ENCODE data around the gene XRCC5. TPM values are rescaled to one million over a fixed set of nuclear protein-coding genes. Genes with fewer than 3 reads are reported as not detected.
"Not testable (repeated sequence)": the region's sequence is repeated elsewhere in the genome, so short reads cannot be mapped to it uniquely, and the experiment has no call there.

Gene XRCC5
- total RNA-seq, 4 donors from 2014 or later, result 87.3 to 202 (median 170) TPM

GRCh38 chr2:216201692-216202306 is 92.7 kb downstream of the XRCC5 start:
- no peak for TF ChIP-seq CTCF (IDR thresholded peaks at IDR 0.05)
- TF ChIP-seq POLR2A (IDR thresholded peaks at IDR 0.05), result no peak
- H3K27ac ChIP-seq, result no peak overlapping the region
- intact Hi-C loops (cut with DNase I), result no loop called here
- no peak overlapping the region for H3K4me3 ChIP-seq
- no peak for DNase-seq
- H3K27me3 ChIP-seq, result no peaks in the 10 kb centered on the region
- 71 to 92% methylated on average over 3 of the region's 3 CpGs for WGBS, 2 donors
- H3K9me3 ChIP-seq, result no peaks in the 10 kb centered on the region
- no peaks in the 10 kb centered on the region for H3K4me1 ChIP-seq
- H3K36me3 ChIP-seq, result peaks cover 12 to 100% (median 50%) of the 10 kb centered on the region in 3 donors

DNA sequence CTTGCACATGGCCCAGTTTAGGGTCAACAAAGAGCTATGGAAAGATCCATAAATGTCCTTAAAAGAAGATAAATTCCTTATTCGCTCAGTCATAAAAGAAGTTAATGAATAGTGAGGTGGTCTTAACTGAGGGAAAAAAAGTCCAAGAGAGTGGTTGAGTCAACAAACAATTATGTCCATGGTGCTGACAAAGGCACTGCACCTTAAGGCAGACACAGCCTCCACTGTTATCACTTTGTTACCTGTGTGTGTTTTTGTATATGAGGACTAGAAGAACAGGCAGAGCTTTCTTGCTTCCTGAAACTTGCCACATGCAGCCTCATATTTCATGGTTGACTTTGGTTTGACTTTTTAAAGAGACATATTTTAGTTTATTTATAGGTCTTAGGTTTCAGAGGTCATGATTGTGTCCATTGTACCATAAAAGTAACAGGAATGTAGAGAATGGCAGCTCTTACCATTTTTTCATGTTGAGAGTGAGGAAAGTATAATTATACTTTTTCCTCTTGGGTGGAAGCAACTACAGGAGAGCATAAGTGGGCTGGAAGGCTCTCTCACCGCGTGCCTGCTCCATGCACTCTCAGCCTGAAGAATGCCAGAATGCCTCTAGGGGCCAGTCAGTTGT is 93.6 kb downstream of the XRCC5 start:
- no peak for TF ChIP-seq POLR2A (IDR thresholded peaks at IDR 0.05)
- no peak for TF ChIP-seq CTCF (IDR thresholded peaks at IDR 0.05)
- intact Hi-C loops (cut with DNase I), result no loop called here
- DNase-seq, result no peak
- Histone ChIP-seq H3K36me3 (peaks cover 12 to 100% (median 56%) of the 10 kb centered on the region in 3 donors), H3K4me3 (no peak overlapping the region), H3K27me3 (no peaks in the 10 kb centered on the region), H3K4me1 (no peaks in the 10 kb centered on the region), H3K9me3 (no peaks in the 10 kb centered on the region), H3K27ac (no peak overlapping the region)
- WGBS, 2 donors, result 94 to 98% methylated on average over 3 of the region's 3 CpGs

DNA sequence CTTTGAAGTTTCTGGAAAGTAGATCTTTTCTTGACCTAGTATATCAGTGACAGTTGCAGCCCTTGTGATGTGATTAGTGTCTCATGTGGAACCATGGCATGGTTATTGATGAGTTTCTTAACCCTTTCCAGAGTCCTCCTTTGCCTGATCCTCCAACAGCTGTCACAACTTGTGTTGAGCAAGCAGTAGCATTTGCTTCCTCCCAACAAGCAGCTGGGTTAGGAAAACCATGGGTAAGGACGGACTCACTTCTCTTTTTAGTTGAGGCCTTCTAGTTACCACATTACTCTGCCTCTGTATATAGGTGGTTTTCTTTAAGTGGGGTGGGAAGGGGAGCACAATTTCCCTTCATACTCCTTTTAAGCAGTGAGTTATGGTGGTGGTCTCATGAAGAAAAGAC is 96.3 kb downstream of the XRCC5 start:
- no peaks in the 10 kb centered on the region for H3K4me1 ChIP-seq
- 72 to 73% methylated on average over 1 of the region's 1 CpG for WGBS, 2 donors
- H3K36me3 ChIP-seq, result peaks cover 12 to 91% (median 46%) of the 10 kb centered on the region in 3 donors
- H3K27me3 ChIP-seq, result no peaks in the 10 kb centered on the region
- no peak overlapping the region for H3K27ac ChIP-seq
- no peak for DNase-seq
- no peaks in the 10 kb centered on the region for H3K9me3 ChIP-seq
- no peak overlapping the region for H3K4me3 ChIP-seq
- intact Hi-C loops (cut with DNase I), result no loop called here
- TF ChIP-seq POLR2A (IDR thresholded peaks at IDR 0.05) (no peak), CTCF (IDR thresholded peaks at IDR 0.05) (no peak)

DNA sequence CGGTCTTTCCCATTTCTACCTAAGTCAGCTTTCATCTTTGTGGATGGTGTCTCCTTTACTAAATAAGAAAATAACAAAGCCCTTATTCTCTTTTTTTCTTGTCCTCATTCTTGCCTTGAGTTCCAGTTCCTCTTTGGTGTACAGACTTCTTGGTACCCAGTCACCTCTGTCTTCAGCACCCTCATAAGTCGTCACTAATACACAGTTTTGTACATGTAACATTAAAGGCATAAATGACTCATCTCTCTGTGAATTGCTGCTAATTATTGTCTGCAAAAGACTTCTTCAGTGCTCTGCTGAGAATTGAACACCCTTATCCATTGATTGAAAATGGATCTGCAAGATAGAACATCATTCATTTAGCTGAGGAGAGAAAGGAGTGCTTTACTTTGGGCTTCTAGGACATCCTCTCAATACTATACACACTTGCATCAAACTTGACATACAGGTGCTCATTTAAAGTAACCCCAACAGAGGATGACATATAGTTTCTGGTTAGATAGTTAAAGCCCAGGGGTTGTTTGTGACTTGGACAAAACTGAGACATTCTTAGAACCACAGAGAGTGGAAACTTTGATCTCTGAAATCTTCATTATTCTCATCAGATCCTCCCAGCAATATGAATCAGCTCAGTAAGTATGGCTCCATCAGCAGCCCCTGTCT is 97.0 kb downstream of the XRCC5 start:
- 68 to 74% methylated on average over 2 of the region's 2 CpGs for WGBS, 2 donors
- no peak for TF ChIP-seq CTCF (IDR thresholded peaks at IDR 0.05)
- no peak for TF ChIP-seq POLR2A (IDR thresholded peaks at IDR 0.05)
- Histone ChIP-seq H3K4me3 (no peak overlapping the region), H3K27me3 (no peaks in the 10 kb centered on the region), H3K36me3 (peaks cover 12 to 89% (median 43%) of the 10 kb centered on the region in 3 donors), H3K9me3 (no peaks in the 10 kb centered on the region), H3K27ac (no peak overlapping the region), H3K4me1 (no peaks in the 10 kb centered on the region)
- intact Hi-C loops (cut with DNase I), result no loop called here
- DNase-seq, result no peak

DNA sequence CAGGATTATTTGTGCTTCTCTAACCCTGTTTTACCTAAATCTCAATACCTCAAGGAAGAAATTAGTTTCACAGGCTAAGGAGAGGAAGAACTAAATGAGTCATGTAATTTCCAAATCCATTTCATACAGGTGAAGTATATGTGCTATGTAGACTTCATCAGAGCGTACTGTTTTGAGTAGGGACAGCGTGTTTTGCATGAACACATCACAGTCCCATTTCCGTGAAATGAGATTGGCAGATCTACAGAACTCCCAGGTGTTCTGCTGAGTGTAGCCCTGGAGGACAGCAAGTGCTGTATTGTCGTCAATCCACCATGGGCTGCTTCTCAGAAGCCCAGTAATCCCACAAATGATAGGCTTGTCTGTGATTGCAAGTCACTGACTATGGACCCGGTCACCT is 97.7 kb downstream of the XRCC5 start:
- Histone ChIP-seq H3K4me3 (no peak overlapping the region), H3K27me3 (no peaks in the 10 kb centered on the region), H3K9me3 (no peaks in the 10 kb centered on the region), H3K27ac (no peak overlapping the region), H3K36me3 (peaks cover 12 to 83% (median 37%) of the 10 kb centered on the region in 3 donors), H3K4me1 (no peaks in the 10 kb centered on the region)
- intact Hi-C loops (cut with DNase I), result no loop called here
- DNase-seq, result no peak
- WGBS, 2 donors, result 86 to 91% methylated on average over 5 of the region's 5 CpGs
- TF ChIP-seq POLR2A (IDR thresholded peaks at IDR 0.05), result no peak

DNA sequence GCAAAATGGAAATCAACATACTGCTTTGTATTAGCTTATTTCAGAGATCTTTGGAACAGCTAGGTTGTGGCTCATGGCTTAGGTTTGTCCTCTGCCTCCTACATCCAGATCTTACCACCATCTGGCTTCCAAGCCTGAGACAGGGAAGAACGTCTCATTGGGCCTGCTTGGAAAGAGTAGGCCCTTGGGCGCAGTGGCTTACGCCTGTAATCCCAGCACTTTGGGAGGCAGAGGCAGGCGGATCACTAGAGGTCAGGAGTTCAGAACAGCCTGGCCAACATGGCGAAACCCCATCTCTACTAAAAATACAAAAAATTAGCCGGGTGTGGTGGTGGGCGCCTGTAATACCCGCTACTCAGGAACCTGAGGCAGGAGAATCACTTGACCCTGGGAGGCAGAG is 99.5 kb downstream of the XRCC5 start:
- DNase-seq; H3K4me3 ChIP-seq; H3K9me3 ChIP-seq; H3K27ac ChIP-seq; intact Hi-C loops (cut with DNase I); H3K27me3 ChIP-seq; H3K4me1 ChIP-seq: not testable (repeated sequence)
- 82 to 98% methylated on average over 7 of the region's 8 CpGs for WGBS, 2 donors
- peaks cover 12 to 73% (median 28%) of the 10 kb centered on the region in 3 donors for H3K36me3 ChIP-seq
